HG02798 (cell line): ENCODE results near the gene TBX19.
A peak's percentile ranks its signal among the peaks of the same experiment; 100 is the strongest.

Experiments used
- ATAC-seq: cut with Tn5 transposase; IDR thresholded peaks from one replicate; pipeline ENCODE4 v1.9.1; 2021; ENCODE audit warnings: mild to moderate bottlenecking; ENCODE audit not compliant: unreplicated experiment, poor library complexity

Gene TBX19

GRCh38 chr1:168280296-168280927 lies at the start of gene TBX19:
TBX19 (plus strand) TSS chr1:168280877; CDS start chr1:168281091, 214 bp downstream.
- ATAC-seq = no peak

- ATAC-seq = peak; percentile 93
These were observed 45.7 kb upstream of the TBX19 start for GRCh38 chr1:168234846-168235547.

GRCh38 chr1:168235548-168235885 lies 45.2 kb upstream of the TBX19 start:
- ATAC-seq = no peak

- ATAC-seq = no peak
These were observed 44.7 kb upstream of the TBX19 start for GRCh38 chr1:168235937-168236336.

- no peak for ATAC-seq
These were observed 43.7 kb upstream of the TBX19 start for GRCh38 chr1:168236836-168237611.

- ATAC-seq = no peak
These were observed 37.5 kb upstream of the TBX19 start for GRCh38 chr1:168243198-168243597.

GRCh38 chr1:168243636-168244212 lies 37.0 kb upstream of the TBX19 start:
- ATAC-seq = no peak

GRCh38 chr1:168245042-168245441 lies 35.6 kb upstream of the TBX19 start:
- no peak for ATAC-seq

- ATAC-seq = no peak
These were observed 34.2 kb upstream of the TBX19 start for GRCh38 chr1:168246506-168246905.

- ATAC-seq = no peak
These were observed 28.4 kb upstream of the TBX19 start for GRCh38 chr1:168252204-168252733.

GRCh38 chr1:168256164-168256563 lies 24.5 kb upstream of the TBX19 start:
- no peak for ATAC-seq

- no peak for ATAC-seq
These were observed 23.3 kb upstream of the TBX19 start for GRCh38 chr1:168257397-168257796.

GRCh38 chr1:168259567-168259966 lies 21.1 kb upstream of the TBX19 start:
- ATAC-seq = no peak

- ATAC-seq = no peak
These were observed 20.3 kb upstream of the TBX19 start for GRCh38 chr1:168260393-168260792.

GRCh38 chr1:168261390-168261789 lies 19.3 kb upstream of the TBX19 start:
- ATAC-seq = no peak

- ATAC-seq = no peak
These were observed 17.5 kb upstream of the TBX19 start for GRCh38 chr1:168263130-168263529.

- no peak for ATAC-seq
These were observed 16.4 kb upstream of the TBX19 start for GRCh38 chr1:168264296-168264695.

- no peak for ATAC-seq
These were observed 15.1 kb upstream of the TBX19 start for GRCh38 chr1:168265596-168265995.

- ATAC-seq = no peak
These were observed 14.0 kb upstream of the TBX19 start for GRCh38 chr1:168266644-168267186.

GRCh38 chr1:168271636-168272035 lies 9.0 kb upstream of the TBX19 start:
- no peak for ATAC-seq

- no peak for ATAC-seq
These were observed 7.1 kb upstream of the TBX19 start for GRCh38 chr1:168273575-168273974.
